H9 (cell line): ENCODE measurements around the gene ACACA. TPM values are rescaled to one million over a fixed set of nuclear protein-coding genes. Genes with fewer than 3 reads are reported as not detected.

ENCODE experiments used
- DNase-seq: peaks from one replicate; pipeline ENCODE4 v3.0.0-alpha.2; 2017
- H2AFZ ChIP-seq: one replicate; pipeline ENCODE4 v1.6.1; 2013; ENCODE audit warnings: mild to moderate bottlenecking, low read length, control low read depth, moderate library complexity
- H2AK5ac ChIP-seq: 2 replicates; pipeline ENCODE4 v1.6.1; 2013; ENCODE audit warnings: low read length, control low read depth, mixed read lengths; ENCODE audit not compliant: insufficient read length
- H2BK120ac ChIP-seq: one replicate; pipeline ENCODE4 v1.6.1; 2013; ENCODE audit warnings: low read depth, mild to moderate bottlenecking, low read length, control low read depth, inconsistent platforms; ENCODE audit not compliant: poor library complexity, severe bottlenecking
- H2BK12ac ChIP-seq: 2 replicates; pipeline ENCODE4 v1.6.1; 2013; ENCODE audit warnings: low read length, control low read depth, mixed read lengths, low read depth; ENCODE audit not compliant: insufficient read length
- H2BK15ac ChIP-seq: 2 replicates; pipeline ENCODE4 v1.6.1; 2013; ENCODE audit warnings: low read depth, low read length, control low read depth
- H2BK20ac ChIP-seq: one replicate; pipeline ENCODE4 v1.6.1; 2013; ENCODE audit warnings: low read depth, mild to moderate bottlenecking, low read length, control low read depth, inconsistent platforms; ENCODE audit not compliant: poor library complexity, severe bottlenecking
- H2BK5ac ChIP-seq: 2 replicates; pipeline ENCODE4 v1.6.1; 2013; ENCODE audit warnings: low read length, control low read depth, mixed read lengths; ENCODE audit not compliant: insufficient read length
- H3K14ac ChIP-seq: 2 replicates; pipeline ENCODE4 v1.6.1; 2013; ENCODE audit warnings: low read length, control low read depth; ENCODE audit not compliant: insufficient read depth
- H3K18ac ChIP-seq: 2 replicates; pipeline ENCODE4 v1.6.1; 2013; ENCODE audit warnings: low read depth, mild to moderate bottlenecking, mixed read lengths, low read length, control low read depth; ENCODE audit not compliant: insufficient read length
- H3K23ac ChIP-seq: 2 replicates; pipeline ENCODE4 v1.6.1; 2013; ENCODE audit warnings: low read length, control low read depth, mixed read lengths, low read depth; ENCODE audit not compliant: insufficient read length
- H3K23me2 ChIP-seq: 2 replicates; pipeline ENCODE4 v1.6.1; 2013; ENCODE audit warnings: low read depth, mild to moderate bottlenecking, mixed read lengths, low read length, control low read depth; ENCODE audit not compliant: insufficient read length, poor library complexity, severe bottlenecking
- H3K27ac ChIP-seq: 2 replicates; pipeline ENCODE4 v1.5.1; 2013; ENCODE audit warnings: low read length, control low read depth, mixed read lengths, low read depth; ENCODE audit not compliant: insufficient read length
- H3K27me3 ChIP-seq: 2 replicates; pipeline ENCODE4 v1.6.1; 2013; ENCODE audit warnings: low read length, control low read depth, inconsistent platforms; ENCODE audit not compliant: insufficient read depth
- H3K4ac ChIP-seq: 2 replicates; pipeline ENCODE4 v1.6.1; 2013; ENCODE audit warnings: low read depth, mild to moderate bottlenecking, control low read depth, inconsistent platforms, low read length, moderate library complexity
- H3K4me1 ChIP-seq: 2 replicates; pipeline ENCODE4 v1.6.1; 2013; ENCODE audit warnings: low read length, control low read depth, inconsistent platforms; ENCODE audit not compliant: insufficient read depth
- H3K4me2 ChIP-seq: 2 replicates; pipeline ENCODE4 v1.6.1; 2013; ENCODE audit warnings: low read length, control low read depth, mixed read lengths; ENCODE audit not compliant: insufficient read length, insufficient read depth
- H3K56ac ChIP-seq: 2 replicates; pipeline ENCODE4 v1.6.1; 2013; ENCODE audit warnings: low read depth, mild to moderate bottlenecking, mixed read lengths, low read length, control low read depth; ENCODE audit not compliant: insufficient read length
- H3K79me1 ChIP-seq: 2 replicates; pipeline ENCODE4 v1.6.1; 2013; ENCODE audit warnings: low read depth, mild to moderate bottlenecking, moderate library complexity, low read length, control low read depth, inconsistent platforms; ENCODE audit not compliant: insufficient read depth, poor library complexity, severe bottlenecking
- H3K79me2 ChIP-seq: 2 replicates; pipeline ENCODE4 v1.6.1; 2013; ENCODE audit warnings: low read length, control low read depth, inconsistent platforms; ENCODE audit not compliant: insufficient read depth
- H3K9ac ChIP-seq: 2 replicates; pipeline ENCODE4 v1.6.1; 2013; ENCODE audit warnings: low read length, control low read depth, mixed read lengths; ENCODE audit not compliant: insufficient read length; ENCODE audit errors: extremely low read depth
- H3K9me3 ChIP-seq: one replicate; pipeline ENCODE4 v1.6.1; 2013; ENCODE audit warnings: low read depth, low read length, inconsistent platforms; ENCODE audit not compliant: control insufficient read depth
- H3T11ph ChIP-seq: one replicate; pipeline ENCODE4 v1.6.1; 2013; ENCODE audit warnings: mild to moderate bottlenecking, low read length, control low read depth, inconsistent platforms
- H4K20me1 ChIP-seq: one replicate; pipeline ENCODE4 v1.6.1; 2013; ENCODE audit not compliant: control insufficient read depth, insufficient read length, insufficient read depth
- H4K5ac ChIP-seq: 2 replicates; pipeline ENCODE4 v1.6.1; 2013; ENCODE audit warnings: low read depth, mild to moderate bottlenecking, mixed read lengths, low read length, control low read depth; ENCODE audit not compliant: insufficient read length
- H4K8ac ChIP-seq: replicated peaks from 2 replicates; pipeline ENCODE4 v1.6.1; 2013; ENCODE audit warnings: low read length, control low read depth, mixed read lengths, low read depth; ENCODE audit not compliant: insufficient read length
- H4K91ac ChIP-seq: 2 replicates; pipeline ENCODE4 v1.6.1; 2013; ENCODE audit warnings: low read depth, mild to moderate bottlenecking, moderate library complexity, mixed read lengths, low read length, control low read depth; ENCODE audit not compliant: insufficient read length
- H3K27ac Mint-ChIP-seq, 3 experiments: 2 replicates in 2 of 3; 3 replicates in 1 of 3; pipeline ENCODE4 v1.8.0; 2020 to 2021; ENCODE audit warnings: mixed read lengths in 3 of 3, mild to moderate bottlenecking in 1 of 3, moderate library complexity in 1 of 3
- H3K27me3 Mint-ChIP-seq: 2 replicates; pipeline ENCODE4 v1.8.0; 2021; ENCODE audit warnings: low read depth, mild to moderate bottlenecking, moderate library complexity, mixed read lengths
- H3K36me3 Mint-ChIP-seq, 3 experiments: 2 replicates in 2 of 3; 3 replicates in 1 of 3; pipeline ENCODE4 v1.8.0; 2020 to 2021; ENCODE audit warnings: low read depth in 3 of 3, mixed read lengths in 3 of 3; ENCODE audit not compliant: insufficient read depth in 1 of 3
- H3K4me1 Mint-ChIP-seq, 2 experiments: 2 replicates each; pipeline ENCODE4 v1.8.0; 2020; ENCODE audit warnings: mixed read lengths in 2 of 2
- H3K4me3 Mint-ChIP-seq, 2 experiments: 2 replicates in 1 of 2; 3 replicates in 1 of 2; pipeline ENCODE4 v1.8.0; 2020 to 2021; ENCODE audit warnings: mild to moderate bottlenecking in 2 of 2, mixed read lengths in 2 of 2, moderate library complexity in 1 of 2
- H3K9me3 Mint-ChIP-seq, 2 experiments: 2 replicates in 1 of 2; 3 replicates in 1 of 2; pipeline ENCODE4 v1.8.0; 2020; ENCODE audit warnings: mild to moderate bottlenecking in 2 of 2, mixed read lengths in 2 of 2, moderate library complexity in 1 of 2
- WGBS: extraction: QIAGEN DNeasy Blood & Tissue Kit; methylation state at CpG from one replicate; pipeline ENCODE4 v1.1.7; 2013; ENCODE audit warnings: missing lambda C conversion rate, low lambda C conversion rate, mixed read lengths; ENCODE audit not compliant: insufficient read length; ENCODE audit errors: extremely low coverage; 5-methylcytosine and 5-hydroxymethylcytosine counted together
- total RNA-seq: library from RNA; stranded (reverse); gene quantifications from 2 replicates; pipeline ENCODE4 v1.2.1, GENCODE V29; 2021
- TF ChIP-seq, protein P1 (sequence below): fragments of 200-600 bp; sonication (generic); conservative IDR thresholded peaks from 3 replicates; pipeline ENCODE4 v1.8.0; 2021; ENCODE audit warnings: antibody characterized with exemption, mild to moderate bottlenecking

Gene ACACA
- total RNA-seq, 1 experiment from 2014 or later, result 135 TPM

DNA sequence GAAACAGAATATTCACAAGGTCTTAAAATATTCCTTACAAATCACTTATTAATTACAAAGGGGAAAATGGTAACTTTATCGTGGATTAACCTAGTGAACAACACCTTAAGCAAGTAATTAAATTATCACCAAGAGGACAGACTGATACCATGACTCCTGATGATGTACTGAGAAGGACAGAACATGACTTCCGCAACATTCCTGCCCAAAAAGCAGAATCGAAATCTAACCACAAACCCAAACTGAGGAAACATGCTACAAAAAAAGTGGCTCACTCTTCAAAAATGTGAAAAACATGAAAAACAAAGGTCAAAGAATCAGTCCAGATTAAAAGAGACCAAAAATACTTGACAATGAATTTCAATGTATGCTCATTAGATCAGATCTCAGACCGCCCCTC lies 306.4 kb downstream of the ACACA start:
- TF ChIP-seq, protein P1, sequence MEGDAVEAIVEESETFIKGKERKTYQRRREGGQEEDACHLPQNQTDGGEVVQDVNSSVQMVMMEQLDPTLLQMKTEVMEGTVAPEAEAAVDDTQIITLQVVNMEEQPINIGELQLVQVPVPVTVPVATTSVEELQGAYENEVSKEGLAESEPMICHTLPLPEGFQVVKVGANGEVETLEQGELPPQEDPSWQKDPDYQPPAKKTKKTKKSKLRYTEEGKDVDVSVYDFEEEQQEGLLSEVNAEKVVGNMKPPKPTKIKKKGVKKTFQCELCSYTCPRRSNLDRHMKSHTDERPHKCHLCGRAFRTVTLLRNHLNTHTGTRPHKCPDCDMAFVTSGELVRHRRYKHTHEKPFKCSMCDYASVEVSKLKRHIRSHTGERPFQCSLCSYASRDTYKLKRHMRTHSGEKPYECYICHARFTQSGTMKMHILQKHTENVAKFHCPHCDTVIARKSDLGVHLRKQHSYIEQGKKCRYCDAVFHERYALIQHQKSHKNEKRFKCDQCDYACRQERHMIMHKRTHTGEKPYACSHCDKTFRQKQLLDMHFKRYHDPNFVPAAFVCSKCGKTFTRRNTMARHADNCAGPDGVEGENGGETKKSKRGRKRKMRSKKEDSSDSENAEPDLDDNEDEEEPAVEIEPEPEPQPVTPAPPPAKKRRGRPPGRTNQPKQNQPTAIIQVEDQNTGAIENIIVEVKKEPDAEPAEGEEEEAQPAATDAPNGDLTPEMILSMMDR, result no peak
- no peak overlapping the region for H3K27ac ChIP-seq

More for the DNA sequence above, 306.4 kb downstream of the ACACA start:
- no CpG with 5 or more reads among the region's 4 CpGs for WGBS
- Histone ChIP-seq H4K91ac (no peak overlapping the region), H4K20me1 (no peaks in the 10 kb centered on the region), H3K18ac (no peak overlapping the region), H3K23me2 (no peaks in the 10 kb centered on the region), H4K8ac (no peak overlapping the region), H3K4me1 (0 out of 2 replicates have a peak, but pooled peaks cover 3% of the 10 kb centered on the region), H2AFZ (no peak overlapping the region), H3K9me3 (no peaks in the 10 kb centered on the region), H2BK120ac (no peak overlapping the region), H2BK5ac (no peak overlapping the region), H3K14ac (no peak overlapping the region), H2BK20ac (no peak overlapping the region), H2BK12ac (no peak overlapping the region), H3K4me2 (no peak overlapping the region), H3T11ph (no peak overlapping the region), H3K27me3 (no peaks in the 10 kb centered on the region), H3K79me2 (no peaks in the 10 kb centered on the region), H2AK5ac (no peak overlapping the region), H3K4ac (no peak overlapping the region), H3K56ac (no peak overlapping the region), H3K23ac (no peak overlapping the region), H4K5ac (no peak overlapping the region), H3K9ac (no peak overlapping the region), H2BK15ac (no peak overlapping the region), H3K79me1 (no peaks in the 10 kb centered on the region)
- H3K36me3 Mint-ChIP-seq, result peaks cover 29 to 65% (median 65%) of the 10 kb centered on the region in 3 experiments; a peak in 6 of 7 replicates
- H3K9me3 Mint-ChIP-seq, result no peaks in the 10 kb centered on the region
- no peaks in the 10 kb centered on the region; the same call in 1 of the 2 replicates for H3K27me3 Mint-ChIP-seq
- H3K4me3 Mint-ChIP-seq, result no peak overlapping the region
- peak overlapping the region in 1 of 3 experiments; percentile 84; a peak in 1 of 7 replicates for H3K27ac Mint-ChIP-seq
- DNase-seq, result no peak
- H3K4me1 Mint-ChIP-seq, result peaks cover 33 to 40% of the 10 kb centered on the region in 2 experiments
